HCT116 (cell line): Measurements from ENCODE around the gene SMIM28. TPM values are rescaled to one million over a fixed set of nuclear protein-coding genes. Genes with fewer than 3 reads are reported as not detected.

ENCODE experiments used
- ATAC-seq: fragments of 200-7000 bp; cut with Tn5 transposase; 2 replicates; pipeline ENCODE4 v1.9.1; 2020; ENCODE audit warnings: mild to moderate bottlenecking, moderate library complexity
- BruUV-seq: library from RNA; stranded (reverse); fragments of 400-500 nt; replicated peaks from 2 replicates; lab custom pipeline; 2021; lab: Mats Ljungman, UMichigan
- CTCF ChIA-PET: fragments of 300-600 bp; sonication (Branson Sonifier 250); formaldehyde crosslinking; loops from one replicate; lab custom pipeline; 2021; ENCODE audit warnings: antibody characterized with exemption; lab: Charles Lee
- POLR2A ChIA-PET: fragments of 300-600, 350-600 bp; sonication (Branson Sonifier 250); formaldehyde crosslinking; loops from one replicate; lab custom pipeline; 2021; ENCODE audit warnings: antibody characterized with exemption; lab: Charles Lee
- RAD21 ChIA-PET, 2 experiments: fragments of 300-600 bp; sonication (Branson Sonifier 250); formaldehyde crosslinking; loops; one replicate each; lab custom pipeline; 2023; ENCODE audit warnings: low total read pairs in 2 of 2; ENCODE audit not compliant: uncharacterized antibody in 2 of 2, unreplicated experiment in 2 of 2, low non-redundant PET in 1 of 2; lab: Charles Lee
- DNase-seq: peaks from one replicate; pipeline ENCODE4 v3.0.0-alpha.2; 2010; ENCODE audit warnings: low read depth, low spot score
- H2AFZ ChIP-seq: fragments of 200-600 bp; shearing (Covaris generic), sonication (generic); 2 replicates; pipeline ENCODE4 v1.6.1; 2017; ENCODE audit warnings: low read depth, mixed run types, mixed read lengths, antibody characterized with exemption, low read length; ENCODE audit not compliant: poor library complexity, severe bottlenecking
- H3K27ac ChIP-seq: 2 replicates; pipeline ENCODE4 v1.5.1; 2012; ENCODE audit warnings: low read depth, low read length
- H3K27me3 ChIP-seq: fragments of 200-600 bp; sonication (generic); 2 replicates; pipeline ENCODE4 v1.6.1; 2016; ENCODE audit warnings: mixed run types, low read length, mixed read lengths; ENCODE audit not compliant: insufficient read depth
- H3K36me3 ChIP-seq, 2 experiments: fragments of 200-500 bp in 1 of 2; fragments of 200-600 bp in 1 of 2; sonication (Bioruptor generic) in 1 of 2; sonication (generic) in 1 of 2; 2 replicates each; pipeline versions ENCODE4 v1.5.1 to v1.6.1; 2014 to 2016; ENCODE audit warnings: low read length in 2 of 2, inconsistent platforms in 1 of 2, mixed read lengths in 1 of 2, mixed run types in 1 of 2; ENCODE audit not compliant: insufficient read depth in 2 of 2, control insufficient read depth in 1 of 2
- H3K4me1 ChIP-seq, 2 experiments: fragments of 200-600 bp in 1 of 2; sonication (generic) in 1 of 2; 2 replicates each; pipeline versions ENCODE4 v1.5.1 to v1.6.1; 2012 to 2017; ENCODE audit warnings: low read length in 2 of 2, inconsistent platforms in 1 of 2, mild to moderate bottlenecking in 1 of 2, mixed read lengths in 1 of 2, mixed run types in 1 of 2, moderate library complexity in 1 of 2; ENCODE audit not compliant: insufficient read depth in 2 of 2, control insufficient read depth in 1 of 2
- H3K4me2 ChIP-seq: fragments of 200-600 bp; sonication (generic); 2 replicates; pipeline ENCODE4 v1.6.1; 2017; ENCODE audit warnings: mixed run types, low read length, mixed read lengths
- H3K4me3 ChIP-seq, 2 experiments: fragments of 200-600 bp in 1 of 2; sonication (generic) in 1 of 2; replicated peaks in 1 of 2; 2 replicates each; pipeline ENCODE4 v1.5.1; 2011 to 2016; ENCODE audit warnings: low read length in 2 of 2, control low read depth in 1 of 2, low read depth in 1 of 2, mild to moderate bottlenecking in 1 of 2, mixed read lengths in 1 of 2, mixed run types in 1 of 2
- H3K79me2 ChIP-seq: fragments of 200-600 bp; sonication (generic); 2 replicates; pipeline ENCODE4 v1.6.1; 2017; ENCODE audit warnings: mild to moderate bottlenecking, mixed run types, low read length, moderate library complexity, mixed read lengths; ENCODE audit not compliant: insufficient read depth
- H3K9ac ChIP-seq: fragments of 200-600 bp; sonication (generic); 2 replicates; pipeline ENCODE4 v1.6.1; 2016; ENCODE audit warnings: low read length, mixed read lengths
- H3K9me2 ChIP-seq: fragments of 200-600 bp; sonication (generic), shearing (Covaris generic); 2 replicates; pipeline ENCODE4 v1.6.1; 2017; ENCODE audit warnings: mixed run types, mild to moderate bottlenecking, moderate library complexity; ENCODE audit not compliant: insufficient read depth
- H3K9me3 ChIP-seq, 2 experiments: fragments of 200-500 bp in 1 of 2; fragments of 200-600 bp in 1 of 2; sonication (Bioruptor generic) in 1 of 2; sonication (generic) in 1 of 2; 2 replicates each; pipeline ENCODE4 v1.6.1; 2014 to 2017; ENCODE audit warnings: low read length in 2 of 2, mixed read lengths in 2 of 2, inconsistent platforms in 1 of 2, low read depth in 1 of 2, mild to moderate bottlenecking in 1 of 2, mixed run types in 1 of 2, moderate library complexity in 1 of 2; ENCODE audit not compliant: control insufficient read depth in 1 of 2, insufficient read depth in 1 of 2
- H4K20me1 ChIP-seq: fragments of 200-600 bp; sonication (generic), shearing (Covaris generic); 2 replicates; pipeline ENCODE4 v1.6.1; 2017; ENCODE audit warnings: mixed run types, mild to moderate bottlenecking, moderate library complexity; ENCODE audit not compliant: insufficient read depth
- ATF3 ChIP-seq: IDR thresholded peaks from 2 replicates; pipeline ENCODE4 v1.6.1; 2012
- CBX3 ChIP-seq: IDR thresholded peaks from 2 replicates; pipeline ENCODE4 v1.6.1; 2012; ENCODE audit warnings: low read depth
- CEBPB ChIP-seq: IDR thresholded peaks from 2 replicates; pipeline ENCODE4 v1.6.1; 2012; ENCODE audit warnings: low read depth
- EGR1 ChIP-seq: IDR thresholded peaks from 2 replicates; pipeline ENCODE4 v1.6.1; 2012; ENCODE audit warnings: low read depth
- EZH2 ChIP-seq: fragments of 200-600 bp; sonication (generic); IDR thresholded peaks from 2 replicates; pipeline ENCODE4 v1.6.1; 2017; ENCODE audit warnings: antibody characterized with exemption, mixed run types
- EZH2phosphoT487 ChIP-seq: fragments of 200-600 bp; IDR thresholded peaks from 2 replicates; pipeline ENCODE4 v1.6.1; 2018; ENCODE audit warnings: antibody characterized with exemption, borderline replicate concordance
- FOSL1 ChIP-seq: IDR thresholded peaks from 2 replicates; pipeline ENCODE4 v1.6.1; 2012; ENCODE audit warnings: low read depth
- JUND ChIP-seq: IDR thresholded peaks from 2 replicates; pipeline ENCODE4 v1.6.1; 2012
- POLR2A ChIP-seq: IDR thresholded peaks from 2 replicates; pipeline ENCODE4 v1.7.0; 2011; ENCODE audit warnings: borderline replicate concordance; ENCODE audit not compliant: insufficient read depth, insufficient read length; ENCODE audit errors: extremely low read depth
- POLR2AphosphoS5 ChIP-seq: IDR thresholded peaks from 2 replicates; pipeline ENCODE4 v1.6.1; 2011; ENCODE audit warnings: mild to moderate bottlenecking, low read depth, low read length, moderate library complexity
- RAD21 ChIP-seq: IDR thresholded peaks from 2 replicates; pipeline ENCODE4 v1.6.1; 2012; ENCODE audit warnings: low read depth, mild to moderate bottlenecking
- SIN3A ChIP-seq: IDR thresholded peaks from 2 replicates; pipeline ENCODE4 v1.6.1; 2012; ENCODE audit warnings: low read depth
- SP1 ChIP-seq: IDR thresholded peaks from 2 replicates; pipeline ENCODE4 v1.6.1; 2012; ENCODE audit warnings: low read depth
- SRF ChIP-seq: IDR thresholded peaks from 2 replicates; pipeline ENCODE4 v1.6.1; 2012; ENCODE audit warnings: low read depth
- TCF7L2 ChIP-seq: IDR thresholded peaks from 2 replicates; pipeline ENCODE4 v1.7.0; 2011; ENCODE audit warnings: borderline replicate concordance, inconsistent platforms; ENCODE audit not compliant: insufficient read depth, insufficient read length; ENCODE audit errors: extremely low read depth
- ZFX ChIP-seq: fragments of 450-650 bp; IDR thresholded peaks from 2 replicates; pipeline ENCODE4 v1.6.1; 2017
- ZNF274 ChIP-seq: fragments of 200-500 bp; sonication (Bioruptor generic); IDR thresholded peaks from 2 replicates; pipeline ENCODE4 v1.6.1; 2014; ENCODE audit warnings: mild to moderate bottlenecking, low read depth, low read length, inconsistent platforms
- intact Hi-C: fragments of 100-400 bp; cut with micrococcal nuclease; formaldehyde crosslinking; loops from 2 replicates; pipeline ENCODE4 v1.10.0; 2022
- total RNA-seq: library from RNA; stranded (reverse); gene quantifications from one replicate; pipeline ENCODE4 v1.2.1, GENCODE V29; 2021; ENCODE audit not compliant: unreplicated experiment
- TF ChIP-seq, protein P1 (sequence below): IDR thresholded peaks from 2 replicates; pipeline ENCODE4 v1.6.1; 2012; ENCODE audit warnings: low read depth
- TF ChIP-seq, protein P2 (sequence below): IDR thresholded peaks from 2 replicates; pipeline ENCODE4 v1.6.1; 2012
- TF ChIP-seq, protein P3 (sequence below): IDR thresholded peaks from 2 replicates; pipeline ENCODE4 v1.6.1; 2011; ENCODE audit warnings: mild to moderate bottlenecking, low read length, moderate library complexity; ENCODE audit not compliant: insufficient replicate concordance; ENCODE audit errors: extremely low read depth

SMIM28 gene
- total RNA-seq, 1 experiment from 2014 or later, result not detected

GRCh38 chr6:138334963-138335362 is 42.7 kb upstream of the SMIM28 start:
- Histone ChIP-seq H3K4me2 (no peak overlapping the region), H2AFZ (no peak overlapping the region), H3K9me2 (no peaks in the 10 kb centered on the region), H3K27ac (no peak overlapping the region), H3K79me2 (no peaks in the 10 kb centered on the region), H3K4me1 (no peaks in the 10 kb centered on the region), H3K9me3 (no peaks in the 10 kb centered on the region), H4K20me1 (no peaks in the 10 kb centered on the region), H3K27me3 (no peaks in the 10 kb centered on the region), H3K4me3 (no peak overlapping the region), H3K36me3 (no peaks in the 10 kb centered on the region), H3K9ac (no peak overlapping the region)
- DNase-seq (no peak), ATAC-seq (no peak)
- POLR2A ChIA-PET, result no interaction called here
- no TSS peak for BruUV-seq
- RAD21 ChIA-PET, result no interaction called here
- intact Hi-C loops, result no loop called here
- CTCF ChIA-PET, result no interaction called here
- TF ChIP-seq EGR1 (no peak), SP1 (no peak), CEBPB (no peak), FOSL1 (no peak), JUND (no peak), EZH2phosphoT487 (no peak), POLR2AphosphoS5 (no peak), SRF (no peak), TCF7L2 (no peak), CBX3 (no peak), SIN3A (no peak), EZH2 (no peak), RAD21 (no peak), POLR2A (no peak), ZNF274 (no peak), ATF3 (no peak), ZFX (no peak)
- TF ChIP-seq, protein P1, sequence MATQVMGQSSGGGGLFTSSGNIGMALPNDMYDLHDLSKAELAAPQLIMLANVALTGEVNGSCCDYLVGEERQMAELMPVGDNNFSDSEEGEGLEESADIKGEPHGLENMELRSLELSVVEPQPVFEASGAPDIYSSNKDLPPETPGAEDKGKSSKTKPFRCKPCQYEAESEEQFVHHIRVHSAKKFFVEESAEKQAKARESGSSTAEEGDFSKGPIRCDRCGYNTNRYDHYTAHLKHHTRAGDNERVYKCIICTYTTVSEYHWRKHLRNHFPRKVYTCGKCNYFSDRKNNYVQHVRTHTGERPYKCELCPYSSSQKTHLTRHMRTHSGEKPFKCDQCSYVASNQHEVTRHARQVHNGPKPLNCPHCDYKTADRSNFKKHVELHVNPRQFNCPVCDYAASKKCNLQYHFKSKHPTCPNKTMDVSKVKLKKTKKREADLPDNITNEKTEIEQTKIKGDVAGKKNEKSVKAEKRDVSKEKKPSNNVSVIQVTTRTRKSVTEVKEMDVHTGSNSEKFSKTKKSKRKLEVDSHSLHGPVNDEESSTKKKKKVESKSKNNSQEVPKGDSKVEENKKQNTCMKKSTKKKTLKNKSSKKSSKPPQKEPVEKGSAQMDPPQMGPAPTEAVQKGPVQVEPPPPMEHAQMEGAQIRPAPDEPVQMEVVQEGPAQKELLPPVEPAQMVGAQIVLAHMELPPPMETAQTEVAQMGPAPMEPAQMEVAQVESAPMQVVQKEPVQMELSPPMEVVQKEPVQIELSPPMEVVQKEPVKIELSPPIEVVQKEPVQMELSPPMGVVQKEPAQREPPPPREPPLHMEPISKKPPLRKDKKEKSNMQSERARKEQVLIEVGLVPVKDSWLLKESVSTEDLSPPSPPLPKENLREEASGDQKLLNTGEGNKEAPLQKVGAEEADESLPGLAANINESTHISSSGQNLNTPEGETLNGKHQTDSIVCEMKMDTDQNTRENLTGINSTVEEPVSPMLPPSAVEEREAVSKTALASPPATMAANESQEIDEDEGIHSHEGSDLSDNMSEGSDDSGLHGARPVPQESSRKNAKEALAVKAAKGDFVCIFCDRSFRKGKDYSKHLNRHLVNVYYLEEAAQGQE, result no peak
- TF ChIP-seq, protein P2, sequence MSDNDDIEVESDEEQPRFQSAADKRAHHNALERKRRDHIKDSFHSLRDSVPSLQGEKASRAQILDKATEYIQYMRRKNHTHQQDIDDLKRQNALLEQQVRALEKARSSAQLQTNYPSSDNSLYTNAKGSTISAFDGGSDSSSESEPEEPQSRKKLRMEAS, result no peak
- TF ChIP-seq, protein P3, sequence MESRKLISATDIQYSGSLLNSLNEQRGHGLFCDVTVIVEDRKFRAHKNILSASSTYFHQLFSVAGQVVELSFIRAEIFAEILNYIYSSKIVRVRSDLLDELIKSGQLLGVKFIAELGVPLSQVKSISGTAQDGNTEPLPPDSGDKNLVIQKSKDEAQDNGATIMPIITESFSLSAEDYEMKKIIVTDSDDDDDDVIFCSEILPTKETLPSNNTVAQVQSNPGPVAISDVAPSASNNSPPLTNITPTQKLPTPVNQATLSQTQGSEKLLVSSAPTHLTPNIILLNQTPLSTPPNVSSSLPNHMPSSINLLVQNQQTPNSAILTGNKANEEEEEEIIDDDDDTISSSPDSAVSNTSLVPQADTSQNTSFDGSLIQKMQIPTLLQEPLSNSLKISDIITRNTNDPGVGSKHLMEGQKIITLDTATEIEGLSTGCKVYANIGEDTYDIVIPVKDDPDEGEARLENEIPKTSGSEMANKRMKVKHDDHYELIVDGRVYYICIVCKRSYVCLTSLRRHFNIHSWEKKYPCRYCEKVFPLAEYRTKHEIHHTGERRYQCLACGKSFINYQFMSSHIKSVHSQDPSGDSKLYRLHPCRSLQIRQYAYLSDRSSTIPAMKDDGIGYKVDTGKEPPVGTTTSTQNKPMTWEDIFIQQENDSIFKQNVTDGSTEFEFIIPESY, result no peak
